Gastrocnemius medialis (tissue), 4 donors: ENCODE results near the gene DNAJB6. TPM values are rescaled to one million over a fixed set of nuclear protein-coding genes. Genes with fewer than 3 reads are reported as not detected.

Experiments used
- ATAC-seq, 2 donors: fragments of 150-250 bp; one replicate each; pipeline ENCODE4 v1.9.1; 2016
- DNase-seq, 2 donors: peaks; one replicate each; pipeline ENCODE4 v3.0.0-alpha.2; 2019
- H3K27ac ChIP-seq, 4 donors: fragments of 200-600 bp; sonication (generic); 1 replicate in 1 of 4; 2 replicates in 3 of 4; pipeline ENCODE4 v1.5.1; 2016 to 2018; ENCODE audit warnings: mild to moderate bottlenecking in 2 of 4, moderate library complexity in 1 of 4
- H3K27me3 ChIP-seq, 3 donors: fragments of 200-600 bp; sonication (generic) in 2 of 3; 1 replicate in 1 of 3; 2 replicates in 2 of 3; pipeline versions ENCODE4 v1.5.1 to v1.6.0; 2016 to 2019; ENCODE audit warnings: mild to moderate bottlenecking in 1 of 3, moderate library complexity in 1 of 3
- H3K36me3 ChIP-seq, 2 donors: fragments of 200-600 bp; sonication (generic) in 1 of 2; one replicate each; pipeline ENCODE4 v1.5.1; 2017 to 2018
- H3K4me1 ChIP-seq, 2 donors: fragments of 200-600 bp; sonication (generic) in 1 of 2; one replicate each; pipeline ENCODE4 v1.5.1; 2016 to 2017; ENCODE audit warnings: mild to moderate bottlenecking in 2 of 2
- H3K4me3 ChIP-seq, 4 donors: fragments of 200-600 bp; sonication (generic) in 3 of 4; 1 replicate in 1 of 4; 2 replicates in 3 of 4; pipeline ENCODE4 v1.5.1; 2016 to 2019; ENCODE audit warnings: mild to moderate bottlenecking in 2 of 4
- H3K9me3 ChIP-seq, 3 donors: fragments of 200-600 bp; sonication (generic) in 2 of 3; 1 replicate in 1 of 3; 2 replicates in 2 of 3; pipeline ENCODE4 v1.5.1; 2016 to 2019
- POLR2A ChIP-seq, 2 donors: fragments of 450-650 bp; IDR thresholded peaks; one replicate each; pipeline ENCODE4 v1.6.1; 2017; ENCODE audit warnings: antibody characterized with exemption in 2 of 2, mild to moderate bottlenecking in 2 of 2, moderate library complexity in 2 of 2
- in situ Hi-C, 4 donors: fragments of 200-750 bp; cut with MboI; loops; one replicate each; pipeline versions ENCODE4 v1.15.0 to v1.8.0; 2017; ENCODE audit warnings: low sequenced_read_pairs in 4 of 4
- intact Hi-C: fragments of 100-400 bp; cut with DNase I; formaldehyde crosslinking; loops from one replicate; pipeline ENCODE4 v1.15.1; 2023; ENCODE audit warnings: low total_unique reads
- total RNA-seq, 4 donors: library from RNA; depleted of rRNA; stranded (reverse); fragments of >200 nt; gene quantifications; one replicate each; pipeline versions ENCODE4 v1.1.0 to v1.2.3, GENCODE V29; 2016
- TF ChIP-seq, protein P1 (sequence below), 5 experiments: fragments of 450-650 bp in 3 of 5; fragments of 200-600 bp in 2 of 5; sonication (generic) in 2 of 5; IDR thresholded peaks in 4 of 5; conservative IDR thresholded peaks in 1 of 5; 1 replicate in 4 of 5; 2 replicates in 1 of 5; pipeline ENCODE4 v1.5.1; 2016 to 2019; ENCODE audit warnings: antibody characterized with exemption in 5 of 5, mild to moderate bottlenecking in 3 of 5, moderate library complexity in 3 of 5

The DNAJB6 gene
- total RNA-seq, 4 donors from 2014 or later, result 130 to 269 (median 188) TPM

GRCh38 chr7:157309988-157310668 lies 26.7 kb upstream of the DNAJB6 start:
- TF ChIP-seq POLR2A (IDR thresholded peaks at IDR 0.05), result no peak
- TF ChIP-seq, protein P1, sequence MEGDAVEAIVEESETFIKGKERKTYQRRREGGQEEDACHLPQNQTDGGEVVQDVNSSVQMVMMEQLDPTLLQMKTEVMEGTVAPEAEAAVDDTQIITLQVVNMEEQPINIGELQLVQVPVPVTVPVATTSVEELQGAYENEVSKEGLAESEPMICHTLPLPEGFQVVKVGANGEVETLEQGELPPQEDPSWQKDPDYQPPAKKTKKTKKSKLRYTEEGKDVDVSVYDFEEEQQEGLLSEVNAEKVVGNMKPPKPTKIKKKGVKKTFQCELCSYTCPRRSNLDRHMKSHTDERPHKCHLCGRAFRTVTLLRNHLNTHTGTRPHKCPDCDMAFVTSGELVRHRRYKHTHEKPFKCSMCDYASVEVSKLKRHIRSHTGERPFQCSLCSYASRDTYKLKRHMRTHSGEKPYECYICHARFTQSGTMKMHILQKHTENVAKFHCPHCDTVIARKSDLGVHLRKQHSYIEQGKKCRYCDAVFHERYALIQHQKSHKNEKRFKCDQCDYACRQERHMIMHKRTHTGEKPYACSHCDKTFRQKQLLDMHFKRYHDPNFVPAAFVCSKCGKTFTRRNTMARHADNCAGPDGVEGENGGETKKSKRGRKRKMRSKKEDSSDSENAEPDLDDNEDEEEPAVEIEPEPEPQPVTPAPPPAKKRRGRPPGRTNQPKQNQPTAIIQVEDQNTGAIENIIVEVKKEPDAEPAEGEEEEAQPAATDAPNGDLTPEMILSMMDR (IDR thresholded peaks at IDR 0.05 in 4 of 5, conservative IDR thresholded peaks at IDR 0.05 in 1 of 5), result no peak
- ATAC-seq (no peak), DNase-seq (no peak)
- intact Hi-C loops (no loop called here), in situ Hi-C loops (no loop called here)
- no peaks in the 10 kb centered on the region for H3K9me3 ChIP-seq
- H3K4me1 ChIP-seq, result no peaks in the 10 kb centered on the region
- no peak overlapping the region for H3K27ac ChIP-seq
- no peak overlapping the region for H3K4me3 ChIP-seq
- no peaks in the 10 kb centered on the region for H3K27me3 ChIP-seq
- H3K36me3 ChIP-seq, result no peaks in the 10 kb centered on the region

DNA sequence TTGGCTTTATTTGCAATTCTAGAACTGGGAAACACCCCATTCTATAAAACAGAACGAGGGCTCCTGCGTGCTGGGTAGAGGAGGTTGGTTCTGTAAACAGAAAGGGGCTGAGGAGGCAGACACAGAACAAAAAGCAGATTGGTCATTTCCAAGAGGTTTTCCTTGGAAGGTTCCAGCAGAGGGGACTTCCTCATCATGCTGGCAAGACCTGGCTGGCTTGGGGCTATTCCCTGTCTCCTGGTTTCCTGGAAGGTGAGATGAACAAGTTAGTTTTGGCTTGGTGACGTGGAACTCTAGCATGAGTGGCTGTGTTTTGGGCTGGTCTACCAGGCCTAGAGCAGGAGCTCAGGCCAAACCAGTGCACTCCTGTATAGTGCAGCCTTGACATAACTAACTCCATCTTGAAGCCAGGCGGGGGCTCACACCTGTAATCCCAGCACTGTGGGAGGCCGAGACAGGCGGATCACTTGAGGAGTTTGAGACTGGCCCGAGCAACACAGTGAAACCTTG lies 26.1 kb upstream of the DNAJB6 start:
- no peaks in the 10 kb centered on the region for H3K4me1 ChIP-seq
- no peaks in the 10 kb centered on the region for H3K9me3 ChIP-seq
- intact Hi-C loops (no loop called here), in situ Hi-C loops (no loop called here)
- no peaks in the 10 kb centered on the region for H3K36me3 ChIP-seq
- ATAC-seq, result no peak
- H3K4me3 ChIP-seq, result no peak overlapping the region
- no peak for DNase-seq
- H3K27me3 ChIP-seq, result no peaks in the 10 kb centered on the region
- TF ChIP-seq POLR2A (IDR thresholded peaks at IDR 0.05), result no peak
- TF ChIP-seq, protein P1 (IDR thresholded peaks at IDR 0.05 in 4 of 5, conservative IDR thresholded peaks at IDR 0.05 in 1 of 5), result no peak
- no peak overlapping the region for H3K27ac ChIP-seq

DNA sequence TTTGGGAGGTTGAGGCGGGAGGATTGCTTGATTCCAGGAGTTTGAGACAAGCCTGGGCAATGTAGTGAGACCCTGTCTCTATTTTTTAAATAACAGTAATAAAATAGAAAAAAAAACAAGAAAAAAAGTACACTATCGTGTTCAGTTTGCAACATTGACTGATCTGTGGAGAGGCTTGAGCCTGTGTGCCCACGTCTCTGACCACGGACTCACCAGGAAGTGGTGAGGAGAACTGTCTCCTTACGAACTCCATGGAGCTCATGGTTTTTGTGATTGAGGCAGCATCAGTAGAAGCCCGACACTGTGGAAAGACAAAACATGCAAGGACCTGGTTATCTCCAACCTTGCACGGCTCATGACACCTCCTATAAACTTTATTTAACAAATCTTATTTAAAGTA lies 23.9 kb upstream of the DNAJB6 start:
- intact Hi-C loops (no loop called here), in situ Hi-C loops (no loop called here)
- no peaks in the 10 kb centered on the region for H3K36me3 ChIP-seq
- ATAC-seq, result no peak
- H3K27me3 ChIP-seq, result no peaks in the 10 kb centered on the region
- no peak overlapping the region for H3K4me3 ChIP-seq
- no peak overlapping the region for H3K27ac ChIP-seq
- no peak for DNase-seq
- no peak for TF ChIP-seq POLR2A (IDR thresholded peaks at IDR 0.05)
- no peaks in the 10 kb centered on the region for H3K4me1 ChIP-seq
- no peaks in the 10 kb centered on the region for H3K9me3 ChIP-seq

GRCh38 chr7:157313645-157314044 lies 23.2 kb upstream of the DNAJB6 start:
- intact Hi-C loops, result no loop called here
- Histone ChIP-seq H3K4me1 (no peaks in the 10 kb centered on the region), H3K9me3 (no peaks in the 10 kb centered on the region), H3K27me3 (no peaks in the 10 kb centered on the region), H3K36me3 (no peaks in the 10 kb centered on the region), H3K27ac (no peak overlapping the region), H3K4me3 (no peak overlapping the region)
- no peak for DNase-seq
- ATAC-seq, result no peak
- TF ChIP-seq, protein P1 (IDR thresholded peaks at IDR 0.05 in 4 of 5, conservative IDR thresholded peaks at IDR 0.05 in 1 of 5), result no peak
- TF ChIP-seq POLR2A (IDR thresholded peaks at IDR 0.05), result no peak
- in situ Hi-C loops, result no loop called here

DNA sequence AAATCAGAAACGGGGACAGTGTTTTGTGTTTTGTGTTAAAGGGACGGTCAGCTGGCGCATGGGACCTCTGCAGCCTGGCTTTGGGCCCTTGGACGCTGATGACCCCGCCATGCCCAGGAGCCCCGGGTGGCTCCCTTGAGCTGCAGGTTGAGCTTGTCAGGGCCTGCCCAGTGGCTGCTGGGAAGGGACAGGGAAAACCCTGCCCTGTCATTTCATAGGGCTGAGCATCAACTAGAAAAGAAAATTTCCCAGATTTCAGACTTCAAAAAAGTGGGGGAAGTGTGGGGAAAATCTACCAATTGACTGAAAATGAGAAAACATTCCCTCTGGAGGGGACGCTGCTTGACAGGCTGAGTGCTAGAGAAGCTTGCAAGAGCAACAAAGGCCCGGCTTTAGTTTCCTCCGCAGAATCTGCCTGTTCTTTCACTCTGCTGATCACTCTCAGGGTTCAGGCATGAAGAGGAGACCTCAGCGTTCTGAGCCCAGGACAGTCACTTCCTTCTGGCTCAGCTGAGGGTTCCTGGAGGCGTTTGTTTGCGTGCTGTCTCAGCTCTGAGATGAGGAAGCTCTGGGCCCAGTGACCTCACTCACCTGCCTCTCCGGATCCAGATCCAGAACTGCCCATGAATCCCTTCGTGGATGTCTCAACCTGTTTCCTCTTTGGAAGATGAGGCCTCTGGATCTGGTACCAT lies 18.6 kb upstream of the DNAJB6 start:
- H3K27me3 ChIP-seq, result no peaks in the 10 kb centered on the region
- ATAC-seq, result no peak
- in situ Hi-C loops, result no loop called here
- no peak overlapping the region for H3K4me3 ChIP-seq
- intact Hi-C loops, result no loop called here
- H3K9me3 ChIP-seq, result no peaks in the 10 kb centered on the region
- TF ChIP-seq, protein P1 (IDR thresholded peaks at IDR 0.05 in 4 of 5, conservative IDR thresholded peaks at IDR 0.05 in 1 of 5), result no peak
- no peak for TF ChIP-seq POLR2A (IDR thresholded peaks at IDR 0.05)
- H3K27ac ChIP-seq, result no peak overlapping the region
- no peaks in the 10 kb centered on the region for H3K4me1 ChIP-seq
- H3K36me3 ChIP-seq, result no peaks in the 10 kb centered on the region
- no peak for DNase-seq
